Duodenal mucosa (tissue), 2 donors: ENCODE data around the gene POLR3E.

Experiments
- H3K27ac ChIP-seq: one replicate; pipeline ENCODE4 v1.7.0; 2013; ENCODE audit warnings: low read depth, low read length
- H3K27me3 ChIP-seq, 2 donors: one replicate each; pipeline ENCODE4 v1.7.0; 2013; ENCODE audit warnings: low read length in 2 of 2, control low read depth in 1 of 2; ENCODE audit not compliant: insufficient read depth in 2 of 2, control insufficient read depth in 1 of 2
- H3K36me3 ChIP-seq, 2 donors: one replicate each; pipeline ENCODE4 v1.7.0; 2013; ENCODE audit warnings: low read length in 2 of 2, control low read depth in 1 of 2; ENCODE audit not compliant: insufficient read depth in 2 of 2, control insufficient read depth in 1 of 2
- H3K4me1 ChIP-seq, 2 donors: one replicate each; pipeline ENCODE4 v1.7.0; 2013; ENCODE audit warnings: low read length in 2 of 2, control low read depth in 1 of 2; ENCODE audit not compliant: insufficient read depth in 2 of 2, control insufficient read depth in 1 of 2
- H3K4me3 ChIP-seq, 2 donors: one replicate each; pipeline ENCODE4 v1.7.0; 2013; ENCODE audit warnings: low read length in 2 of 2, low read depth in 1 of 2
- H3K9ac ChIP-seq, 2 donors: one replicate each; pipeline ENCODE4 v1.7.0; 2013; ENCODE audit warnings: low read length in 2 of 2, low read depth in 1 of 2
- H3K9me3 ChIP-seq, 2 donors: one replicate each; pipeline ENCODE4 v1.7.0; 2013; ENCODE audit warnings: low read length in 2 of 2, control low read depth in 1 of 2; ENCODE audit not compliant: control insufficient read depth in 1 of 2

POLR3E gene

DNA sequence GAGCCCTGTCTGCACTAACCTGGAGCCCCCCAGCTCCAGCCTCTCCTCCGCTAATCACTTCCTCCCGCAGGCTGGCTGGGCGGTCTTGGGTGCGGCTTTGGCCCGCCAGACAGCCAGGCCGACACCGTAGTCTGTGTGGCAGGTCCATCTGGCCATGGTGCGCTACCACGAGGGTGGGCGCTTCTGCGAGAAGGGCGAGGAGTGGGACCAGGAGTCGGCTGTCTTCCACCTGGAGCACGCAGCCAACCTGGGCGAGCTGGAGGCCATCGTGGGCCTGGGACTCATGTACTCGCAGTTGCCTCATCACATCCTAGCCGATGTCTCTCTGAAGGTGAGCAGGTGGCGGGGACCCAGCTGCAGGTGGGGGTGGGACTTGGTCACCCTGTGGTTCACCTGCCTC, 30.7 kb upstream of the POLR3E start:
- Histone ChIP-seq H3K36me3 (peaks cover under 1 to 47% of the 10 kb centered on the region in 2 donors), H3K27ac (no peak overlapping the region), H3K9me3 (no peaks in the 10 kb centered on the region), H3K4me1 (no peaks in the 10 kb centered on the region), H3K9ac (no peak overlapping the region), H3K27me3 (no peaks in the 10 kb centered on the region), H3K4me3 (no peak overlapping the region)

GRCh38 chr16:22267764-22268163, 29.4 kb upstream of the POLR3E start:
- H3K36me3 ChIP-seq = peaks cover 4 to 44% of the 10 kb centered on the region in 2 donors

GRCh38 chr16:22270525-22270924, 26.7 kb upstream of the POLR3E start:
- no peak overlapping the region for H3K9ac ChIP-seq
- no peaks in the 10 kb centered on the region for H3K27me3 ChIP-seq
- no peaks in the 10 kb centered on the region for H3K4me1 ChIP-seq
- H3K36me3 ChIP-seq = peaks cover 6 to 52% of the 10 kb centered on the region in 2 donors
- no peak overlapping the region for H3K4me3 ChIP-seq
- H3K27ac ChIP-seq = no peak overlapping the region
- H3K9me3 ChIP-seq = no peaks in the 10 kb centered on the region

More at GRCh38 chr16:22267764-22268163, 29.4 kb upstream of the POLR3E start:
- H3K9me3 ChIP-seq = no peaks in the 10 kb centered on the region
- H3K4me1 ChIP-seq = no peaks in the 10 kb centered on the region
- H3K9ac ChIP-seq = no peak overlapping the region
- H3K27me3 ChIP-seq = no peaks in the 10 kb centered on the region
- H3K4me3 ChIP-seq = no peak overlapping the region
- H3K27ac ChIP-seq = no peak overlapping the region

GRCh38 chr16:22272870-22273650, 24.1 kb upstream of the POLR3E start:
- H3K9ac ChIP-seq = no peak overlapping the region
- H3K36me3 ChIP-seq = peaks cover 6 to 43% of the 10 kb centered on the region in 2 donors
- no peaks in the 10 kb centered on the region for H3K27me3 ChIP-seq
- H3K4me3 ChIP-seq = no peak overlapping the region
- H3K27ac ChIP-seq = no peak overlapping the region
- no peaks in the 10 kb centered on the region for H3K4me1 ChIP-seq
- H3K9me3 ChIP-seq = no peaks in the 10 kb centered on the region

GRCh38 chr16:22274916-22275315, 22.3 kb upstream of the POLR3E start:
- Histone ChIP-seq H3K4me1 (no peaks in the 10 kb centered on the region), H3K27me3 (no peaks in the 10 kb centered on the region), H3K9ac (no peak overlapping the region), H3K36me3 (peaks cover 6 to 43% of the 10 kb centered on the region in 2 donors), H3K27ac (no peak overlapping the region), H3K9me3 (no peaks in the 10 kb centered on the region), H3K4me3 (no peak overlapping the region)

DNA sequence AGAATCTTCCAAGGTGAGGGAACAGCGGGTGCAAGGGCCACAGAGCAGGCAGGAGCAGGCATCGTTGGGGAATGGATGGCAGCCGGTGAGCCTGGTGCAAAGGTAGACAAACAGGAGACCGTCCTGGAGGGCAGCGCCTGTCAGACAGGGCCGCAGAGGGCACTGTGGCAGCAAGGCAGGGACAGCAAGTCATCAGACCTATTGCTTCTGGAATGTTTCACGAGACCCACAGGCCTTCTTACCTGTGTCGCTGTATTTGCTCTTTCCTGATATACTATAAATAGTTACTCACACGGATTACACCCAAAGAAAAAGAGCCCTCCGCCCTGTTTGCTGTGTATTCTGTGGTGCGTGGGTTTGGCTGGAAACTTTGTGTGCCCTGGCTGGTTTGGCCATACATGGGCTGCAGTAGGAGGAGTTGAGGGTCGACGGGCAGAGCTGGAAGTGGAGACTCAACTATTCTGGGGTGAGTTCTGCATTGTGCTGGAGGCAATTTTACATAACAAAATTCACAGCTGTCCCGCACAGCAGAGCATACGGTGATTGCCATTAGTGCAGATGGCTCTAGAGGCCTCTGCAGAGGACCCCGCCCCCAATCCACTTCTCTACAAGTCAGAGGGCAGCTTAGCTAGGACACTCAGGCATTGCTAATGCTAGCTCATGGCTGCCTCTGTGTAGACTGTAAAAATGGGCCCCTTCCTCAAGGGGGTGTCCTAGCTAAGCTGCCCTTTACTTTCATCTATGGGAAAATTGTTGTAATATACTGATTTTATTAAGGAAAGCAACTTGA, 18.6 kb upstream of the POLR3E start:
- Histone ChIP-seq H3K4me1 (no peaks in the 10 kb centered on the region), H3K9me3 (no peaks in the 10 kb centered on the region), H3K27ac (no peak overlapping the region), H3K4me3 (no peak overlapping the region), H3K9ac (no peak overlapping the region), H3K27me3 (no peaks in the 10 kb centered on the region), H3K36me3 (peaks cover 0 to 50% of the 10 kb centered on the region in 2 donors)

DNA sequence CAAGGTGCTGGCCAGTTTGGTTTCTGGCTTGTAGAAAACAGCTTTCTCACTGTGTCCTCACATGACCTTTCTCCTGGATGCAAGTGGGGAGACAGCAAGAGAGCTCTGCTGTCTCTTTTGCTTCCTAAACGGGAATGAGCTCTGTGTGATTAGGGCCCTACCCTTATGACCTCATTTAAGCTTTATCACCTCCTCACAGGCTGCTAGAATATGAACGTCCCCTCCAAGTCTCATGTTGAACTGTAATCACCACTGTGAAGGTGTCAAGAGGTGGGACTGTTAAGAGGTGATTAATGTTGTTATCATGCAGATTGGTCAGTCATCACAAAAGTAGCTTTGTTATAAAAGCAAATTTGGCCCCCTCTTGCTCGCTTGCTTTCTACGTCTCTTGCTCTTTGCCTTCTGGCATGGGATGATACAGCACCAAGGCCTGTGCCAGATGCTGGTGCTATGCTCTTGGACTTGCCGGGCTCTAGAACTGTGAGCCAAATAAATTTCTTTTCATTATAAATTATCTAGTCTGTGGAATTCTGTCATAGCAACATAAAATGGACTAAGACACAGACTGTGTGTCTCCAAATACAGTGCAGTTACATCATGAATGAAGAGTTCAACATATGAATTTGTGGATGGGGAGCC, 14.8 kb upstream of the POLR3E start:
- no peaks in the 10 kb centered on the region for H3K27me3 ChIP-seq
- no peaks in the 10 kb centered on the region for H3K9me3 ChIP-seq
- no peak overlapping the region for H3K27ac ChIP-seq
- H3K4me3 ChIP-seq = no peak overlapping the region
- peaks cover 7 to 48% of the 10 kb centered on the region in 2 donors for H3K36me3 ChIP-seq
- no peaks in the 10 kb centered on the region for H3K4me1 ChIP-seq
- H3K9ac ChIP-seq = no peak overlapping the region

DNA sequence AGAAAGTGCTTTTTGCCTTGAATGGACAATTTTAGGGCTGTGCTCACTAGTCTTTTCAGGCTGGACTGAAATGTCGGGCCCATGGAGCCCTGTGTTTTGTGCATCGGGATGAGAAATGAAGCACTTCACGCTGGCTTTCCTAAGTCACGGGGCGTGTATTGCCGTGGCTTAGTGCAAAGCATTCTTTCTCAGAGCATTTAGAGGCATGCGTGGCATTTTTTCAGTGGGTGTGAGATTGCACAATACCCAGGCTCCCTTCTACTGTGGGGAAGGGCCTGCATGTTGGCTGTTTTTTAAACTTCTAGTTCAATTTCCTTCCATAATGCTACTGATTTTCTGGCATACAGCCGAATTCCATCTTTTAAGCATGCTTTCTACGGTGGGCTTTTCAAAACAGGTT, 12.6 kb upstream of the POLR3E start:
- no peak overlapping the region for H3K4me3 ChIP-seq
- no peak overlapping the region for H3K9ac ChIP-seq
- no peaks in the 10 kb centered on the region for H3K27me3 ChIP-seq
- peaks cover 7 to 38% of the 10 kb centered on the region in 2 donors for H3K36me3 ChIP-seq
- H3K27ac ChIP-seq = no peak overlapping the region
- H3K9me3 ChIP-seq = no peaks in the 10 kb centered on the region
- no peaks in the 10 kb centered on the region for H3K4me1 ChIP-seq

DNA sequence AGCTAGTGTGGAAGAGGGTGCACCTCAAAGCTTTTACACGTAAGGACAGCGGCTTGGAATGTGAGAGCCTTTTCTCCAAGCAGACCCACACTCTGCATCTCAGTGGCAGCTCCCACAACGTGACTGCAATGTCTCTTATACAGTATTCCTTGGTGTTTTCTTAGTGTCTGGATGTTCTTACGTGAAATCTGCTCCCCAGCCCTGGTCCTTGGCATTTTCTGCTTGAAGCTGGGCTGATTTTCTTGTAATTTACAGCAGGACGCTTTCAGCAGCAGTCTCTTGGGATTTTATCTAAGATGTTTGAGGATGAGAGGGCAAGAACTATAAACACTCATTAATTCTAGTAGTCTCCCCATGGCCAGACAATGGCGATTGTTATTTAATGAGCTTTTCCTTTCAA, 12.1 kb upstream of the POLR3E start:
- Histone ChIP-seq H3K27me3 (no peaks in the 10 kb centered on the region), H3K27ac (no peak overlapping the region), H3K9ac (no peak overlapping the region), H3K9me3 (no peaks in the 10 kb centered on the region), H3K36me3 (peaks cover 7 to 34% of the 10 kb centered on the region in 2 donors), H3K4me1 (no peaks in the 10 kb centered on the region), H3K4me3 (no peak overlapping the region)

GRCh38 chr16:22291020-22291419, 6.2 kb upstream of the POLR3E start:
- Histone ChIP-seq H3K36me3 (no peaks in the 10 kb centered on the region), H3K27me3 (no peaks in the 10 kb centered on the region), H3K9ac (no peak overlapping the region), H3K9me3 (no peaks in the 10 kb centered on the region), H3K4me3 (no peak overlapping the region), H3K4me1 (no peaks in the 10 kb centered on the region), H3K27ac (no peak overlapping the region)
